Peyer's patch (tissue), 4 donors: ENCODE results near the gene SRXN1. TPM values are rescaled to one million over a fixed set of nuclear protein-coding genes. Genes with fewer than 3 reads are reported as not detected.
"Not testable (repeated sequence)": the region's sequence is repeated elsewhere in the genome, so short reads cannot be mapped to it uniquely, and the experiment has no call there.

ENCODE experiments used
- DNase-seq, 3 donors: peaks; one replicate each; pipeline ENCODE4 v3.0.0-alpha.2; 2017 to 2019
- H3K27ac ChIP-seq, 4 donors: fragments of 200-600 bp; sonication (generic); one replicate each; pipeline ENCODE4 v1.5.1; 2016 to 2019
- H3K27me3 ChIP-seq, 2 donors: fragments of 200-600 bp; sonication (generic); one replicate each; pipeline ENCODE4 v1.5.1; 2019
- H3K36me3 ChIP-seq, 3 donors: fragments of 200-600 bp; sonication (generic); one replicate each; pipeline ENCODE4 v1.5.1; 2016 to 2019
- H3K4me1 ChIP-seq, 4 donors: fragments of 200-600 bp; sonication (generic); one replicate each; pipeline ENCODE4 v1.5.1; 2016 to 2019
- H3K4me3 ChIP-seq, 4 donors: fragments of 200-600 bp; sonication (generic); 1 replicate in 3 of 4; 2 replicates in 1 of 4; pipeline ENCODE4 v1.5.1; 2016 to 2019; ENCODE audit warnings: mild to moderate bottlenecking in 1 of 4
- H3K9me3 ChIP-seq, 4 donors: fragments of 200-600 bp; sonication (generic); one replicate each; pipeline ENCODE4 v1.5.1; 2016 to 2019; ENCODE audit warnings: mild to moderate bottlenecking in 1 of 4
- CTCF ChIP-seq, 6 experiments: fragments of 450-650 bp in 4 of 6; fragments of 200-600 bp in 2 of 6; sonication (generic) in 1 of 6; IDR thresholded peaks; one replicate each; pipeline ENCODE4 v1.5.1; 2017 to 2019; ENCODE audit warnings: antibody characterized with exemption in 6 of 6, mild to moderate bottlenecking in 3 of 6, moderate library complexity in 1 of 6
- POLR2A ChIP-seq, 2 donors: fragments of 450-650 bp; IDR thresholded peaks; one replicate each; pipeline ENCODE4 v1.5.1; 2017; ENCODE audit warnings: antibody characterized with exemption in 2 of 2, mild to moderate bottlenecking in 2 of 2, moderate library complexity in 2 of 2
- total RNA-seq, 4 donors: library from RNA; depleted of rRNA; stranded (reverse); fragments of >200 nt; gene quantifications; one replicate each; pipeline ENCODE4 v1.1.0, GENCODE V29; 2016

The SRXN1 gene
- total RNA-seq, 4 donors from 2014 or later = 15.0 to 83.0 (median 29.9) TPM

- TF ChIP-seq CTCF (IDR thresholded peaks at IDR 0.05) (no peak), POLR2A (IDR thresholded peaks at IDR 0.05) (no peak)
- no peak for DNase-seq
- H3K27me3 ChIP-seq = no peaks in the 10 kb centered on the region
- H3K27ac ChIP-seq = no peak overlapping the region
- no peaks in the 10 kb centered on the region for H3K9me3 ChIP-seq
- H3K4me3 ChIP-seq = no peak overlapping the region
- H3K4me1 ChIP-seq = no peaks in the 10 kb centered on the region
- H3K36me3 ChIP-seq = no peaks in the 10 kb centered on the region
These were observed 44.8 kb upstream of the SRXN1 start for GRCh38 chr20:697826-698225.

GRCh38 chr20:695165-695866, 42.3 kb upstream of the SRXN1 start:
- no peaks in the 10 kb centered on the region for H3K27me3 ChIP-seq
- no peak for DNase-seq
- no peaks in the 10 kb centered on the region for H3K9me3 ChIP-seq
- no peak for TF ChIP-seq CTCF (IDR thresholded peaks at IDR 0.05)
- no peak for TF ChIP-seq POLR2A (IDR thresholded peaks at IDR 0.05)
- no peaks in the 10 kb centered on the region for H3K4me1 ChIP-seq
- H3K36me3 ChIP-seq = no peaks in the 10 kb centered on the region
- H3K27ac ChIP-seq = no peak overlapping the region
- H3K4me3 ChIP-seq = no peak overlapping the region

- no peak for TF ChIP-seq POLR2A (IDR thresholded peaks at IDR 0.05)
- TF ChIP-seq CTCF (IDR thresholded peaks at IDR 0.05) = no peak
- no peak for DNase-seq
- no peaks in the 10 kb centered on the region for H3K36me3 ChIP-seq
These were observed 41.5 kb upstream of the SRXN1 start for GRCh38 chr20:694496-694895.

GRCh38 chr20:693786-694185, 40.8 kb upstream of the SRXN1 start:
- H3K4me1 ChIP-seq, DNase-seq, H3K36me3 ChIP-seq, H3K27ac ChIP-seq, H3K27me3 ChIP-seq, H3K4me3 ChIP-seq, H3K9me3 ChIP-seq: not testable (repeated sequence)

More at GRCh38 chr20:694496-694895, 41.5 kb upstream of the SRXN1 start:
- H3K27ac ChIP-seq = no peak overlapping the region
- no peaks in the 10 kb centered on the region for H3K9me3 ChIP-seq
- H3K4me3 ChIP-seq = no peak overlapping the region
- no peaks in the 10 kb centered on the region for H3K27me3 ChIP-seq
- no peaks in the 10 kb centered on the region for H3K4me1 ChIP-seq

GRCh38 chr20:692044-692443, 39.0 kb upstream of the SRXN1 start:
- Histone ChIP-seq H3K4me1 (no peaks in the 10 kb centered on the region), H3K4me3 (no peak overlapping the region), H3K9me3 (no peaks in the 10 kb centered on the region), H3K27ac (no peak overlapping the region), H3K36me3 (no peaks in the 10 kb centered on the region), H3K27me3 (no peaks in the 10 kb centered on the region)
- DNase-seq = no peak
- TF ChIP-seq CTCF (IDR thresholded peaks at IDR 0.05) = no peak
- no peak for TF ChIP-seq POLR2A (IDR thresholded peaks at IDR 0.05)

GRCh38 chr20:689947-690346, 36.9 kb upstream of the SRXN1 start:
- H3K36me3 ChIP-seq = no peaks in the 10 kb centered on the region
- no peaks in the 10 kb centered on the region for H3K4me1 ChIP-seq
- H3K27ac ChIP-seq = no peak overlapping the region
- no peak overlapping the region for H3K4me3 ChIP-seq
- no peaks in the 10 kb centered on the region for H3K9me3 ChIP-seq
- TF ChIP-seq CTCF (IDR thresholded peaks at IDR 0.05) = no peak
- no peak for TF ChIP-seq POLR2A (IDR thresholded peaks at IDR 0.05)
- DNase-seq = no peak
- H3K27me3 ChIP-seq = no peaks in the 10 kb centered on the region
